ENCODE data around the gene PRR13.

Gene PRR13

GRCh38 chr12:53493610-53494391, 52.3 kb downstream of the PRR13 start:
- DNase-seq (ENCODE audit: low spot score) = no peak
